Activated naive CD4-positive, alpha-beta T cell treated with anti-CD3 and anti-CD28 coated beads, Interleukin-2, amount 10 ng/mL, durations not matched to agents 7 days and 5 days (primary cell): Measurements from ENCODE around the gene AQP1.

Source experiments
- CTCF ChIA-PET: fragments of 350-600 bp; sonication (Branson Sonifier 250); formaldehyde crosslinking; loops from one replicate; lab custom pipeline; 2021; ENCODE audit warnings: antibody characterized with exemption; lab: Charles Lee
- DNase-seq: peaks from one replicate; pipeline ENCODE4 v3.0.0-alpha.2; 2020
- H3K27ac Mint-ChIP-seq: one replicate; pipeline ENCODE4 v1.8.0; 2021; ENCODE audit warnings: mild to moderate bottlenecking, moderate library complexity, mixed read lengths
- H3K27me3 Mint-ChIP-seq: one replicate; pipeline ENCODE4 v1.8.0; 2021; ENCODE audit warnings: mild to moderate bottlenecking, mixed read lengths
- H3K36me3 Mint-ChIP-seq: one replicate; pipeline ENCODE4 v1.8.0; 2021; ENCODE audit warnings: mixed read lengths
- H3K4me1 Mint-ChIP-seq: one replicate; pipeline ENCODE4 v1.8.0; 2021; ENCODE audit warnings: mixed read lengths
- H3K4me3 Mint-ChIP-seq: one replicate; pipeline ENCODE4 v1.8.0; 2021; ENCODE audit warnings: mild to moderate bottlenecking, moderate library complexity, mixed read lengths
- H3K9me3 Mint-ChIP-seq: one replicate; pipeline ENCODE4 v1.8.0; 2021; ENCODE audit warnings: mixed read lengths

The AQP1 gene

DNA sequence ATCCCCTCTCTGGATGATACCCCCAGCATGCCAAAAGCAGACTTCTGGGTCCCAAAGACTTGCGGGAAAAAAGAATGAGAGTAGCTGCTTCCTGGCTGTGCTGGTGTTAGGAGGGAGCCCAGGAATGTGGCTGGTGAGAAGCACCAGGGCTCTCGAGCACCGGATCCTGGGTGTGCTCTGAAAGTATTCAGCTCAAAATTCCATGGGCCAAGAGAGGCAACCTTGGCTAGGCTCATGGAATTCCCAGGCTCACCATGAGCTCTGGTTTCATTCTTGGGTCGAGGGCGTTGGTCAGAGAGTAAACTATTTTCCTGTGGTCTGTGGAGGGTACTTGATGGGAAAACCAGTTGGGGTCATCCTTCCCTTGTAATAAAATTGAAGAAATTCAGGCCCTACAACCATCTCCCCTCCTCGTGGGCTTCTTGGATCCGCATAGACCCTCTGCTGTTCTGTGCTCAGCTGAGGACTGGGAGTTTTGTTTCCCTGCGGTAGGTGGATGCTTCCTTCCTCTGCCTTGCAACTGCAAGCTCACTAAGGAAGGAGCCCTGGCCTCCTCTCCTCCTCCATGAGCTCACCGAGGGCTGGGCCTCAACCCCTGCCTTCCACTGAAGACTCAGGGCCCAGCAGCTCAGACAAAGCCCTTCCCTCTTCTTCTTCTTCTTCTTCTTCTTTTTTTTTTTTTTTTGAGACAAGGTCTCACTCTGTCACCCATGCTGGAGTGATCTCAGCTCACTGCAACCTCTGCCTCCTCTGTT lies 34.5 kb upstream of the AQP1 start:
- no peak overlapping the region for H3K4me3 Mint-ChIP-seq
- H3K4me1 Mint-ChIP-seq = peaks cover 4% of the 10 kb centered on the region
- H3K36me3 Mint-ChIP-seq = no peaks in the 10 kb centered on the region
- no peak for DNase-seq
- CTCF ChIA-PET = no interaction called here
- H3K27me3 Mint-ChIP-seq = no peaks in the 10 kb centered on the region
- H3K27ac Mint-ChIP-seq = no peak overlapping the region
- no peaks in the 10 kb centered on the region for H3K9me3 Mint-ChIP-seq

- no peak overlapping the region for H3K27ac Mint-ChIP-seq
- no peaks in the 10 kb centered on the region for H3K27me3 Mint-ChIP-seq
- CTCF ChIA-PET = no interaction called here
- H3K36me3 Mint-ChIP-seq = no peaks in the 10 kb centered on the region
- peaks cover 4% of the 10 kb centered on the region for H3K4me1 Mint-ChIP-seq
- no peak overlapping the region for H3K4me3 Mint-ChIP-seq
- DNase-seq = no peak
- no peaks in the 10 kb centered on the region for H3K9me3 Mint-ChIP-seq
Measured at GRCh38 chr7:30877993-30878392, 33.7 kb upstream of the AQP1 start.

DNA sequence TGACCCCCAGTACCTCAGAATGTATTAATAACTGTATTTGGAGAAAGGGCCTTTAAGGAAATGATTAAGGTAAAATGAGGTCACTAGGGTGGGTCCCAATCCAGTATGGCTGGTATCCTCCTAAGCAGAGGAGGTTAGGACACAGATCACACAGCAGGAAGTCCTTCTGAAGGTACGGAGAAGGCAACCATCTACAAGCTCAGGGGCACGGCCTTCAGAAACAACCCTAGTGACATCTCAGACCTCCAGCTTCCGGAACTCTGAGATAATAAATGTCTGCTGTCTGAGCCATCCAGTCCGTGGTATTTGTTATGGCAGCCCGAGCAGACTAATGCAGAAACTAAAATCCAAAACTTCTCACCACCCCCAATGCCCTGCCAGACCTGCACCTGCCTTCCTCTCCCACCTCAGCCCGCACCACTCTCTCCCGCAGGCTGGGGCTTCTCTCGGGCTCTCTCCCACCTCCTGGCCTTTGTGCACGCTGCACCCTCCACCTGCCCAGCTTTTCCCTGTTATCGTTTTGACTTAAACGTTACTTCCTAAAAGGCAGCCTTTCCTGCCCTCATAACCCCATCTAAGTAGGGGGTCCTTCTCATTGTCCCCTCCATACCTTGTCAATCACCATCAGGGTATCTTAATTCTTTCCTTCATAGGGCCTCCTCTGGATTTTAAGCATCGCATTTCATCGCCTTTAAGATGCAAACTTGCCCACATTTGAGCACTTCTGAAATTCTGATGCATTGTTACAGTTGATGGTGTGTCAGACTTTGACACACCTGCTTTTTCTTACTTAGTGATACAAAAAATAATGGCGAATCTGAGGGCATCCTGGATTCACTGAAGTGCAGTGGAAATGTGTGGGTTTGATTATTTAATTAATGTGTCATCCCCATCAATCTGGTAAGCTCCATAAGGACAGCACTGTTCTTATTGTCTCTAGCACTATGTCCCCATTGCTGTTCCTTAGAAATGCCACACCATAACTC lies 32.2 kb upstream of the AQP1 start:
- no peak overlapping the region for H3K27ac Mint-ChIP-seq
- no peaks in the 10 kb centered on the region for H3K9me3 Mint-ChIP-seq
- no peak for DNase-seq
- H3K4me1 Mint-ChIP-seq = peaks cover 4% of the 10 kb centered on the region
- H3K4me3 Mint-ChIP-seq = no peak overlapping the region
- CTCF ChIA-PET = no interaction called here
- H3K27me3 Mint-ChIP-seq = no peaks in the 10 kb centered on the region
- H3K36me3 Mint-ChIP-seq = no peaks in the 10 kb centered on the region

DNA sequence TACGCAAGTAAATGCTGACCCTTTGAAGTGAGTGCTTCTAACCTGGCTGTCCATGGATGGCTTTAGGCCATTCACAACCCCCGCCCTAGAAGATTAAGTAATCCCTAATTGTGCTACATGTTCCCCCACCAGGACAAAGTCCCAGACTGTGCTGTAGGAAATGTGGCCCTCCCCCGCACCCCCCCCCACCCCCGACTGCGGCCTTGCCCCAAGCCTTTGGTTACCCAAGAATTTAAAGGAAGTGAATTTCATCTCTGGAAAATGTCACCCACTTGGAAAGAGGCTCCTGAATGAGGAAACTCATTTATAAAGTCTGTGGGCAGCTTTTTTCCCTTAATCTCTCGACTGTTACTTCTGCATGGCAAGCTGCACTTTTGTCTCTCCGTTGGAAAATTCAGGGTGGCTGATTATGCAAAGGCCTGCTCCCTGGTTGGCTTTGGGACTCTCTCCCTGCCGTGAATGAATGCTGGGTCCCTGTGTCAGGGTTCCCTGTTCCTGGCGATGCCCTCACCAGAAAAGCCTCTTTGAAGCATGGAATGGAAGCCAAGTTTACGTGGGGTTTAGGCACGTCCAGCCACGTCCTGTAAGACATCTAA lies 31.4 kb upstream of the AQP1 start:
- Mint-ChIP-seq H3K36me3 (no peaks in the 10 kb centered on the region), H3K27ac (no peak overlapping the region)
- CTCF ChIA-PET = no interaction called here

GRCh38 chr7:30880941-30881340 lies 30.7 kb upstream of the AQP1 start:
- no peak for DNase-seq
- no peak overlapping the region for H3K4me3 Mint-ChIP-seq
- no peaks in the 10 kb centered on the region for H3K9me3 Mint-ChIP-seq
- H3K27me3 Mint-ChIP-seq = no peaks in the 10 kb centered on the region
- peaks cover 4% of the 10 kb centered on the region for H3K4me1 Mint-ChIP-seq
- H3K36me3 Mint-ChIP-seq = no peaks in the 10 kb centered on the region
- no peak overlapping the region for H3K27ac Mint-ChIP-seq
- CTCF ChIA-PET = no interaction called here

More for the DNA sequence above, 31.4 kb upstream of the AQP1 start:
- peaks cover 4% of the 10 kb centered on the region for H3K4me1 Mint-ChIP-seq
- no peak overlapping the region for H3K4me3 Mint-ChIP-seq
- H3K27me3 Mint-ChIP-seq = no peaks in the 10 kb centered on the region
- H3K9me3 Mint-ChIP-seq = no peaks in the 10 kb centered on the region
- no peak for DNase-seq

- Mint-ChIP-seq H3K36me3 (no peaks in the 10 kb centered on the region), H3K4me1 (no peaks in the 10 kb centered on the region), H3K27ac (no peak overlapping the region), H3K4me3 (no peak overlapping the region), H3K27me3 (no peaks in the 10 kb centered on the region), H3K9me3 (no peaks in the 10 kb centered on the region)
- CTCF ChIA-PET = no interaction called here
- no peak for DNase-seq
Measured at GRCh38 chr7:30881448-30881847, 30.2 kb upstream of the AQP1 start.

- no peak for DNase-seq
- H3K4me3 Mint-ChIP-seq = no peak overlapping the region
- peaks cover 5% of the 10 kb centered on the region for H3K27me3 Mint-ChIP-seq
- H3K4me1 Mint-ChIP-seq = no peaks in the 10 kb centered on the region
- no peaks in the 10 kb centered on the region for H3K36me3 Mint-ChIP-seq
- CTCF ChIA-PET = no interaction called here
- no peaks in the 10 kb centered on the region for H3K9me3 Mint-ChIP-seq
- H3K27ac Mint-ChIP-seq = no peak overlapping the region
Measured at GRCh38 chr7:30884881-30885280, 26.8 kb upstream of the AQP1 start.

GRCh38 chr7:30886608-30887011 lies 25.0 kb upstream of the AQP1 start:
- CTCF ChIA-PET = no interaction called here
- Mint-ChIP-seq H3K9me3 (no peaks in the 10 kb centered on the region), H3K4me3 (no peak overlapping the region), H3K27me3 (peaks cover 7% of the 10 kb centered on the region), H3K4me1 (no peaks in the 10 kb centered on the region), H3K27ac (no peak overlapping the region), H3K36me3 (no peaks in the 10 kb centered on the region)
- DNase-seq = no peak

- no peaks in the 10 kb centered on the region for H3K4me1 Mint-ChIP-seq
- no peak overlapping the region for H3K4me3 Mint-ChIP-seq
- DNase-seq = no peak
- H3K36me3 Mint-ChIP-seq = no peaks in the 10 kb centered on the region
- H3K27me3 Mint-ChIP-seq = peaks cover 14% of the 10 kb centered on the region
- CTCF ChIA-PET = no interaction called here
- no peaks in the 10 kb centered on the region for H3K9me3 Mint-ChIP-seq
- H3K27ac Mint-ChIP-seq = no peak overlapping the region
Measured at GRCh38 chr7:30887464-30887872, 24.2 kb upstream of the AQP1 start.

DNA sequence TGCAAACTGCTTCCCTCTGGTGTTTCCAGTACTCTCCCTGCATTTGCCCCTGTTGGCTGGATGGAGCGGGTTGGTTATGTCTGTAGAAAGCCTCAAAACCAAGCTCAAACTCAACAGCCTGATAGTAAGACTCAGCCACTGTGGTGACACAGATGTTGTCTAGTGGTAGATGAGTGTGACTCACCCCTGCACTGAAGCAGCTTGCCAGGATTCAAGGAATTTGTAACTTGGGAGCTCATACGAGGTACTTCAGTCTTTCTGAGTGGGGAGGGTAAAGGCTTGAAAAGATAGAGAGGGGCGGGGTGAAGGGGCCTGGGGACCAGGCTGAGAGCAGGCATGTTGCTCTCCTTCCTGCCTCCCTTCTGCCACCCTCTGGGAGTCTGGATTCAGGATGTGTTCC lies 22.9 kb upstream of the AQP1 start:
- no peaks in the 10 kb centered on the region for H3K9me3 Mint-ChIP-seq
- DNase-seq = no peak
- CTCF ChIA-PET = no interaction called here
- no peaks in the 10 kb centered on the region for H3K4me1 Mint-ChIP-seq
- H3K27me3 Mint-ChIP-seq = peaks cover 14% of the 10 kb centered on the region
- no peaks in the 10 kb centered on the region for H3K36me3 Mint-ChIP-seq
- H3K4me3 Mint-ChIP-seq = no peak overlapping the region
- H3K27ac Mint-ChIP-seq = no peak overlapping the region

DNA sequence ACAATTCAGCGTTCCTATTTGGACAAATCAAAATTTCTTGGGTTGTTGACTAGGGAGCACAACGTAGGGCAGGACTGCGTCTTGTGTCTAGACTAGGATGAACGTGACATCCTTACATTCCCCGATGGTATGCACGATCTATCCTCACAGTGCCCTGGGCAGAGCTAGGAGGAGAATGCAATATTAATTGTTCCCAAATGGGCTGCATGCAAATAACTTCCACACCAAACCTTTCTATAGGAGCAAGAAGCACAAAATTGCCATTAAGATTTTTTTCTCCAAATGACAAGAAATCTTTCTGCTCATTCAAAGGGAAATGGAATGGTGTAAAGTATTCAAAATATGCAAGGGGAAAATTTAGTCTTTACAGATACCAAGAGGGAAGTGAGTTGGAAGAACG lies 21.4 kb upstream of the AQP1 start:
- no peak overlapping the region for H3K27ac Mint-ChIP-seq
- no peaks in the 10 kb centered on the region for H3K4me1 Mint-ChIP-seq
- no peak for DNase-seq
- no peaks in the 10 kb centered on the region for H3K36me3 Mint-ChIP-seq
- H3K4me3 Mint-ChIP-seq = no peak overlapping the region
- H3K9me3 Mint-ChIP-seq = no peaks in the 10 kb centered on the region
- peaks cover 22% of the 10 kb centered on the region for H3K27me3 Mint-ChIP-seq
- CTCF ChIA-PET = no interaction called here

- Mint-ChIP-seq H3K9me3 (no peaks in the 10 kb centered on the region), H3K36me3 (no peaks in the 10 kb centered on the region), H3K4me3 (no peak overlapping the region), H3K27ac (no peak overlapping the region), H3K4me1 (no peaks in the 10 kb centered on the region), H3K27me3 (peaks cover 27% of the 10 kb centered on the region)
- CTCF ChIA-PET = no interaction called here
- no peak for DNase-seq
Measured at GRCh38 chr7:30893357-30893756, 18.3 kb upstream of the AQP1 start.

GRCh38 chr7:30894009-30894408 lies 17.6 kb upstream of the AQP1 start:
- CTCF ChIA-PET = no interaction called here
- H3K27ac Mint-ChIP-seq = no peak overlapping the region
- H3K4me1 Mint-ChIP-seq = no peaks in the 10 kb centered on the region
- no peak for DNase-seq
- no peak overlapping the region for H3K4me3 Mint-ChIP-seq
- peaks cover 27% of the 10 kb centered on the region for H3K27me3 Mint-ChIP-seq
- no peaks in the 10 kb centered on the region for H3K9me3 Mint-ChIP-seq
- H3K36me3 Mint-ChIP-seq = no peaks in the 10 kb centered on the region

GRCh38 chr7:30894866-30895605 lies 16.6 kb upstream of the AQP1 start:
- DNase-seq = no peak
- Mint-ChIP-seq H3K4me3 (no peak overlapping the region), H3K9me3 (no peaks in the 10 kb centered on the region), H3K36me3 (no peaks in the 10 kb centered on the region), H3K4me1 (no peaks in the 10 kb centered on the region), H3K27ac (no peak overlapping the region), H3K27me3 (peaks cover 27% of the 10 kb centered on the region)
- CTCF ChIA-PET = no interaction called here
